MM.1S (cell line): ENCODE data around the gene BHMT2.

Experiments used
- DNase-seq: peaks from one replicate; pipeline ENCODE4 v3.0.0-alpha.2; 2015
- H2AFZ ChIP-seq: fragments of 300-600 bp; sonication (generic); 2 replicates; pipeline ENCODE4 v1.6.0; 2016; ENCODE audit warnings: antibody characterized with exemption, low read length
- H3F3A ChIP-seq: fragments of 300-600 bp; sonication (generic); 2 replicates; pipeline ENCODE4 v1.6.1; 2016; ENCODE audit warnings: mild to moderate bottlenecking, antibody characterized with exemption, low read length, moderate library complexity, mixed read lengths; ENCODE audit not compliant: insufficient read depth
- H3K27ac ChIP-seq: fragments of 300-600 bp; sonication (generic); 2 replicates; pipeline ENCODE4 v1.5.1; 2016; ENCODE audit warnings: mild to moderate bottlenecking, low read length
- H3K27me3 ChIP-seq: fragments of 300-600 bp; sonication (generic); replicated peaks from 2 replicates; pipeline ENCODE4 v1.6.0; 2016; ENCODE audit warnings: low read length; ENCODE audit not compliant: insufficient read depth
- H3K36me3 ChIP-seq: fragments of 300-600 bp; sonication (generic); replicated peaks from 2 replicates; pipeline ENCODE4 v1.6.1; 2016; ENCODE audit warnings: mild to moderate bottlenecking, low read length, mixed read lengths; ENCODE audit not compliant: insufficient read depth
- H3K4me1 ChIP-seq: fragments of 300-600 bp; sonication (generic); 2 replicates; pipeline ENCODE4 v1.6.1; 2016; ENCODE audit warnings: low read length, mixed read lengths
- H3K4me2 ChIP-seq: fragments of 300-600 bp; sonication (generic); 2 replicates; pipeline ENCODE4 v1.6.0; 2016; ENCODE audit warnings: low read depth, low read length
- H3K4me3 ChIP-seq: fragments of 300-600 bp; sonication (generic); 2 replicates; pipeline ENCODE4 v1.5.1; 2016; ENCODE audit warnings: low read length, mixed read lengths
- H3K79me2 ChIP-seq: fragments of 300-600 bp; sonication (generic); 2 replicates; pipeline ENCODE4 v1.6.1; 2016; ENCODE audit warnings: mixed run types, low read length, mixed read lengths
- H3K9ac ChIP-seq: fragments of 300-600 bp; sonication (generic); 2 replicates; pipeline ENCODE4 v1.6.1; 2016; ENCODE audit warnings: low read length, mixed read lengths
- H3K9me2 ChIP-seq: fragments of 300-600 bp; sonication (generic); replicated peaks from 2 replicates; pipeline ENCODE4 v1.6.1; 2016; ENCODE audit warnings: mild to moderate bottlenecking, low read length, mixed read lengths; ENCODE audit not compliant: insufficient read depth
- H3K9me3 ChIP-seq: fragments of 300-600 bp; sonication (generic); replicated peaks from 2 replicates; pipeline ENCODE4 v1.6.1; 2016; ENCODE audit warnings: mild to moderate bottlenecking, low read length, mixed read lengths; ENCODE audit not compliant: insufficient read depth
- H4K20me1 ChIP-seq: fragments of 300-600 bp; sonication (generic); 2 replicates; pipeline ENCODE4 v1.6.1; 2016; ENCODE audit warnings: mild to moderate bottlenecking, low read length, moderate library complexity, mixed read lengths; ENCODE audit not compliant: insufficient read depth
- EZH2 ChIP-seq: fragments of 300-600 bp; sonication (generic); optimal IDR thresholded peaks from 2 replicates; pipeline ENCODE3; 2017; ENCODE audit warnings: low read depth, mild to moderate bottlenecking, antibody characterized with exemption, low read length, mixed read lengths
- EZH2phosphoT487 ChIP-seq: fragments of 300-600 bp; sonication (generic); IDR thresholded peaks from 2 replicates; pipeline ENCODE4 v1.6.1; 2018; ENCODE audit warnings: antibody characterized with exemption, low read length
- TF ChIP-seq, protein P1 (sequence below): fragments of 300-600 bp; sonication (generic); IDR thresholded peaks from 2 replicates; pipeline ENCODE4 v1.5.1; 2016; ENCODE audit warnings: antibody characterized with exemption, low read length, mixed read lengths

BHMT2 gene

DNA sequence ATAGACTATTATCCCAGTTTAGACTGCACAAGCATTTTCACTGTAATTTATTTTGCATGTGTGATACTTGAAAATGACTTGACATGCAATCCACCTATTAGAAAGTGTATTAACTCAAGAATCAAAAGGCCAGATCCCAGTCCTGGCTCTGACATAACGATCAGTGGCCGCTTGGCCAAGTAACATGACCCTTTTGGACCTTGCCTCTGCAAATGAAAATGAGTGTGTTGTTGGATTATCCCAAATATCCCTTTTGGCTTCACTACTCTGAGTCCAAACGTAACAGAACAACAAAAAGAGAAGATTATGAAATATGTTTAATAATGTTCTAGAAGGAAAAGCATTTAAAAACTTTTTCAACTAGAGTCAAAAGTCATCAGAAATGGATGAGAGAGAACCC lies 19.1 kb upstream of the BHMT2 start:
- Histone ChIP-seq H3K9me3 (no peaks in the 10 kb centered on the region), H3K36me3 (no peaks in the 10 kb centered on the region), H3K79me2 (no peaks in the 10 kb centered on the region), H3F3A (no peaks in the 10 kb centered on the region), H3K27me3 (no peaks in the 10 kb centered on the region), H3K4me2 (no peak overlapping the region), H3K4me1 (no peaks in the 10 kb centered on the region), H4K20me1 (no peaks in the 10 kb centered on the region), H3K9me2 (no peaks in the 10 kb centered on the region), H2AFZ (no peak overlapping the region), H3K9ac (no peak overlapping the region), H3K4me3 (no peak overlapping the region), H3K27ac (no peak overlapping the region)
- TF ChIP-seq, protein P1, sequence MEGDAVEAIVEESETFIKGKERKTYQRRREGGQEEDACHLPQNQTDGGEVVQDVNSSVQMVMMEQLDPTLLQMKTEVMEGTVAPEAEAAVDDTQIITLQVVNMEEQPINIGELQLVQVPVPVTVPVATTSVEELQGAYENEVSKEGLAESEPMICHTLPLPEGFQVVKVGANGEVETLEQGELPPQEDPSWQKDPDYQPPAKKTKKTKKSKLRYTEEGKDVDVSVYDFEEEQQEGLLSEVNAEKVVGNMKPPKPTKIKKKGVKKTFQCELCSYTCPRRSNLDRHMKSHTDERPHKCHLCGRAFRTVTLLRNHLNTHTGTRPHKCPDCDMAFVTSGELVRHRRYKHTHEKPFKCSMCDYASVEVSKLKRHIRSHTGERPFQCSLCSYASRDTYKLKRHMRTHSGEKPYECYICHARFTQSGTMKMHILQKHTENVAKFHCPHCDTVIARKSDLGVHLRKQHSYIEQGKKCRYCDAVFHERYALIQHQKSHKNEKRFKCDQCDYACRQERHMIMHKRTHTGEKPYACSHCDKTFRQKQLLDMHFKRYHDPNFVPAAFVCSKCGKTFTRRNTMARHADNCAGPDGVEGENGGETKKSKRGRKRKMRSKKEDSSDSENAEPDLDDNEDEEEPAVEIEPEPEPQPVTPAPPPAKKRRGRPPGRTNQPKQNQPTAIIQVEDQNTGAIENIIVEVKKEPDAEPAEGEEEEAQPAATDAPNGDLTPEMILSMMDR = no peak
- TF ChIP-seq EZH2 (no peak), EZH2phosphoT487 (no peak)
- no peak for DNase-seq

DNA sequence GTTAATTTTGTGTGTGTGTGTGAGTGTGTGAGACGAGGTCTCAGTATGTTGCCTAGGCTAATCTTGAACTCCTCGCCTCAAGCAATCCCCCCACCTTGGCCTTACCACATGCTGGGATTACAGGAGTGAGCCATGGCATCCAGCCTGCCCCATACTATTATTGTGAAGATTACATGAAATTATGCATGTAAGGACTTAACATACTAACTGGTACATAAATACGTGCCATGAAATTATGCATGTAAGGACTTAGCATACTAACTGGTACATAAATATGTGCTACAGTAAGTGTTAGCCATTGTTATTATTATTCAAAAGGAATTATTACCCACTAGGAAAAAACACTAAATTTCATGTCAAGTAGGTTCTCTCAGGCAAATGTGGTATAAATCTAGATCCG lies 16.2 kb upstream of the BHMT2 start:
- no peaks in the 10 kb centered on the region for H4K20me1 ChIP-seq
- no peaks in the 10 kb centered on the region for H3K79me2 ChIP-seq
- H3K36me3 ChIP-seq = no peaks in the 10 kb centered on the region
- DNase-seq = no peak
- H3K27me3 ChIP-seq = no peaks in the 10 kb centered on the region
- H3K4me2 ChIP-seq = no peak overlapping the region
- no peak overlapping the region for H3K9ac ChIP-seq
- H2AFZ ChIP-seq = no peak overlapping the region
- no peaks in the 10 kb centered on the region for H3F3A ChIP-seq
- H3K9me3 ChIP-seq = no peaks in the 10 kb centered on the region
- TF ChIP-seq EZH2 (no peak), EZH2phosphoT487 (no peak)
- TF ChIP-seq, protein P1 = no peak
- no peaks in the 10 kb centered on the region for H3K4me1 ChIP-seq
- no peaks in the 10 kb centered on the region for H3K9me2 ChIP-seq
- H3K4me3 ChIP-seq = no peak overlapping the region
- H3K27ac ChIP-seq = no peak overlapping the region

DNA sequence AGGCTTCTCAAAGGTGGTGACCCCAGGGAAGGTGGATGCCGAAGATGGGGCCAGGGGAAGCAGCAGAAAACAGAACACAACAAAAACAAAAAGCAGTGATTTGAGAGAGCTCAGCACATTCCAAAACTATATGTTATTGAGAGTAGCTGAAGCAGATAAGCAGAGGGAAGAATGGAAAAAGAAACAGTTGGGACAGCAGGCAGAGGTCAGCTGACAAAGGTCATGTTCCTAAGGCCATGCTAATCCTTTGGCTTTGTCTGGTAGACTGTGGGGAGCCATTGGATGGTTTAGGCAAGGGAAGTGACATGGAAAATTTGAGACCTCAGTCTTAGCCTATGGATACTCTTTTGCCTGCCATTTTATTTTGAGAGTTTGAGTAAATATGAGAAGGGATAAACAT lies 14.6 kb upstream of the BHMT2 start:
- no peaks in the 10 kb centered on the region for H3K36me3 ChIP-seq
- H3K27me3 ChIP-seq = no peaks in the 10 kb centered on the region
- no peaks in the 10 kb centered on the region for H3K79me2 ChIP-seq
- H3K4me1 ChIP-seq = no peaks in the 10 kb centered on the region
- H3K9me2 ChIP-seq = no peaks in the 10 kb centered on the region
- no peak for DNase-seq
- no peak overlapping the region for H3K4me2 ChIP-seq
- H3K27ac ChIP-seq = no peak overlapping the region
- H3K9ac ChIP-seq = no peak overlapping the region
- TF ChIP-seq, protein P1 = no peak
- no peak for TF ChIP-seq EZH2
- TF ChIP-seq EZH2phosphoT487 = no peak
- no peak overlapping the region for H2AFZ ChIP-seq
- H3F3A ChIP-seq = no peaks in the 10 kb centered on the region
- no peaks in the 10 kb centered on the region for H4K20me1 ChIP-seq
- no peak overlapping the region for H3K4me3 ChIP-seq
- H3K9me3 ChIP-seq = no peaks in the 10 kb centered on the region

DNA sequence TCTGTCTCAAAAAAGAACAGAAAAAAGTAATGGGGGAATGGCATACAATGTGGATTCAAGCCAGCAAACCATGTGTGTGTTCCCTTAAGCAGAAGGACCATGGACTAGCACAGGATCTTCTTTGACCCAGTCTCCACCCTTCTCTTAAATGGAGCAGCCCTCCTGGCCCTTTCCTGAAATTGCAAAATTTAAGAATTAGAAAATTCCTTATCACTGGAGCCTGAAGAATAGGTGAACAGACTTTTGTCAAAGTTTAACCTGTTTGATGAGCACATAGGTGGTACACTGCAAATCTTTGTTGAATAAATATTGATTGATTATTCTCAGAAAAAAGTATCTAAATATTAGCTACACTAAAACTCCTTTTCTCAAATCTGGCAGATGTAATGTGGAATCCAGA lies 12.7 kb upstream of the BHMT2 start:
- TF ChIP-seq EZH2phosphoT487 (no peak), EZH2 (no peak)
- TF ChIP-seq, protein P1 = no peak
- Histone ChIP-seq H3F3A (no peaks in the 10 kb centered on the region), H2AFZ (no peak overlapping the region), H3K9ac (no peak overlapping the region), H3K27me3 (no peaks in the 10 kb centered on the region), H3K4me1 (no peaks in the 10 kb centered on the region), H3K9me2 (no peaks in the 10 kb centered on the region), H3K4me3 (no peak overlapping the region), H4K20me1 (no peaks in the 10 kb centered on the region), H3K4me2 (no peak overlapping the region), H3K79me2 (no peaks in the 10 kb centered on the region), H3K36me3 (no peaks in the 10 kb centered on the region), H3K9me3 (no peaks in the 10 kb centered on the region), H3K27ac (no peak overlapping the region)
- no peak for DNase-seq
